Breast epithelium (tissue), 4 donors: ENCODE results near the gene NUDT17. TPM values are rescaled to one million over a fixed set of nuclear protein-coding genes. Genes with fewer than 3 reads are reported as not detected.

ENCODE experiments used
- DNase-seq, 2 donors: peaks; one replicate each; pipeline ENCODE4 v3.0.0-alpha.2; 2019; ENCODE audit warnings: low spot score in 2 of 2
- H3K27ac ChIP-seq, 2 donors: fragments of 200-600 bp; sonication (generic) in 1 of 2; one replicate each; pipeline ENCODE4 v1.5.1; 2016 to 2019; ENCODE audit warnings: mild to moderate bottlenecking in 1 of 2
- H3K27me3 ChIP-seq, 2 donors: fragments of 200-600 bp; sonication (generic) in 1 of 2; one replicate each; pipeline versions ENCODE4 v1.5.1 to v1.6.0; 2017 to 2019; ENCODE audit warnings: control low read depth in 1 of 2, mild to moderate bottlenecking in 1 of 2
- H3K36me3 ChIP-seq: fragments of 200-600 bp; one replicate; pipeline ENCODE4 v1.5.1; 2019
- H3K4me1 ChIP-seq, 2 donors: fragments of 200-600 bp; sonication (generic); one replicate each; pipeline ENCODE4 v1.5.1; 2016 to 2019; ENCODE audit warnings: control low read depth in 1 of 2
- H3K4me3 ChIP-seq, 3 donors: fragments of 200-600 bp; sonication (generic); 1 replicate in 2 of 3; 2 replicates in 1 of 3; pipeline ENCODE4 v1.5.1; 2016 to 2019; ENCODE audit warnings: mild to moderate bottlenecking in 3 of 3, moderate library complexity in 2 of 3
- H3K9me3 ChIP-seq, 2 donors: fragments of 200-600 bp; sonication (generic) in 1 of 2; one replicate each; pipeline ENCODE4 v1.5.1; 2016 to 2019; ENCODE audit warnings: control low read depth in 1 of 2
- CTCF ChIP-seq, 3 donors: fragments of 450-650 bp; IDR thresholded peaks; one replicate each; pipeline ENCODE4 v1.5.1; 2016 to 2017; ENCODE audit warnings: antibody characterized with exemption in 3 of 3, mild to moderate bottlenecking in 3 of 3, moderate library complexity in 3 of 3
- POLR2A ChIP-seq: fragments of 450-650 bp; IDR thresholded peaks from one replicate; pipeline ENCODE4 v1.6.1; 2016; ENCODE audit warnings: antibody characterized with exemption, mild to moderate bottlenecking, moderate library complexity
- POLR2AphosphoS5 ChIP-seq, 3 donors: sonication (generic); formaldehyde crosslinking; IDR thresholded peaks; one replicate each; pipeline ENCODE4 v1.6.1; 2017; ENCODE audit warnings: antibody characterized with exemption in 3 of 3
- intact Hi-C: fragments of 100-400 bp; cut with DNase I; formaldehyde crosslinking; loops from one replicate; pipeline ENCODE4 v1.15.1; 2023; ENCODE audit warnings: low total_unique reads
- total RNA-seq, 3 donors: library from RNA; depleted of rRNA; stranded (reverse); fragments of >200 nt; gene quantifications; one replicate each; pipeline ENCODE4 v1.1.0, GENCODE V29; 2016

Gene NUDT17
- total RNA-seq, 3 donors from 2014 or later, result 2.5 to 4.0 (median 3.3) TPM

GRCh38 chr1:145846201-145846612 is 777 bp downstream of the NUDT17 start:
- no peak for DNase-seq
- Histone ChIP-seq H3K36me3 (peaks cover 26% of the 10 kb centered on the region), H3K4me1 (no peaks in the 10 kb centered on the region), H3K27me3 (no peaks in the 10 kb centered on the region), H3K4me3 (peak overlapping the region; percentile 50 to 68 (median 58)), H3K9me3 (no peaks in the 10 kb centered on the region), H3K27ac (peak overlapping the region; percentile 74 to 82)
- intact Hi-C loops, result no loop called here
- TF ChIP-seq POLR2A (no peak), CTCF (IDR thresholded peaks at IDR 0.05) (peak; percentile 59 to 68 (median 66)), POLR2AphosphoS5 (IDR thresholded peaks at IDR 0.05) (no peak)

- H3K27me3 ChIP-seq, result no peaks in the 10 kb centered on the region
- DNase-seq, result no peak
- H3K27ac ChIP-seq, result peak overlapping the region; percentile 22 to 25
- no peaks in the 10 kb centered on the region for H3K9me3 ChIP-seq
- intact Hi-C loops, result no loop called here
- no peak overlapping the region for H3K4me3 ChIP-seq
- no peak for TF ChIP-seq POLR2AphosphoS5 (IDR thresholded peaks at IDR 0.05)
- no peak for TF ChIP-seq CTCF (IDR thresholded peaks at IDR 0.05)
- H3K4me1 ChIP-seq, result no peaks in the 10 kb centered on the region
- H3K36me3 ChIP-seq, result peaks cover 15% of the 10 kb centered on the region
Observed at GRCh38 chr1:145847827-145848226, 2.4 kb downstream of the NUDT17 start.

GRCh38 chr1:145849356-145850160 is 4.1 kb downstream of the NUDT17 start:
- intact Hi-C loops, result loop anchor here (10.0 kb wide), 1 partner anchor 165 kb away; no protein-coding TSS in a partner anchor
- Histone ChIP-seq H3K4me1 (no peaks in the 10 kb centered on the region), H3K36me3 (peaks cover 15% of the 10 kb centered on the region), H3K9me3 (no peaks in the 10 kb centered on the region), H3K27ac (peak overlapping the region; percentile 81 to 84), H3K4me3 (no peak overlapping the region), H3K27me3 (no peaks in the 10 kb centered on the region)
- TF ChIP-seq POLR2AphosphoS5 (IDR thresholded peaks at IDR 0.05), result no peak
- TF ChIP-seq POLR2A, result no peak
- TF ChIP-seq CTCF (IDR thresholded peaks at IDR 0.05), result no peak
- DNase-seq, result peak in 1 of 2 donors; percentile 40

GRCh38 chr1:145855426-145855948 is 10.1 kb downstream of the NUDT17 start:
- Histone ChIP-seq H3K27ac (no peak overlapping the region), H3K4me1 (peaks cover 0 to 10% of the 10 kb centered on the region in 2 donors), H3K27me3 (no peaks in the 10 kb centered on the region), H3K9me3 (no peaks in the 10 kb centered on the region), H3K36me3 (peaks cover 13% of the 10 kb centered on the region), H3K4me3 (no peak overlapping the region)
- TF ChIP-seq CTCF (IDR thresholded peaks at IDR 0.05), result no peak
- TF ChIP-seq POLR2AphosphoS5 (IDR thresholded peaks at IDR 0.05), result no peak
- no peak for TF ChIP-seq POLR2A
- no peak for DNase-seq
- intact Hi-C loops, result loop anchor here (10.0 kb wide), 1 partner anchor 159 kb away; no protein-coding TSS in a partner anchor

- Histone ChIP-seq H3K27me3 (no peaks in the 10 kb centered on the region), H3K4me3 (peak overlapping the region in 1 of 3 donors; percentile 78), H3K9me3 (no peaks in the 10 kb centered on the region), H3K27ac (peak overlapping the region; percentile 8 to 34), H3K4me1 (peaks cover 0 to 10% of the 10 kb centered on the region in 2 donors), H3K36me3 (peaks cover 8% of the 10 kb centered on the region)
- intact Hi-C loops, result loop anchor here (10.0 kb wide), 1 partner anchor 158 kb away; no protein-coding TSS in a partner anchor
- DNase-seq, result no peak
- TF ChIP-seq POLR2AphosphoS5 (IDR thresholded peaks at IDR 0.05), result no peak
- TF ChIP-seq POLR2A, result no peak
- TF ChIP-seq CTCF (IDR thresholded peaks at IDR 0.05), result no peak
Observed at GRCh38 chr1:145857170-145857569, 11.7 kb downstream of the NUDT17 start.
